Measurements from ENCODE around the gene DCTN4. TPM values are rescaled to one million over a fixed set of nuclear protein-coding genes. Genes with fewer than 3 reads are reported as not detected.

DCTN4 gene
- total and polyA plus RNA-seq, 2 of the 4 experiments (the other 2 are of a cell fraction), result 28.1 to 50.2 TPM

DNA sequence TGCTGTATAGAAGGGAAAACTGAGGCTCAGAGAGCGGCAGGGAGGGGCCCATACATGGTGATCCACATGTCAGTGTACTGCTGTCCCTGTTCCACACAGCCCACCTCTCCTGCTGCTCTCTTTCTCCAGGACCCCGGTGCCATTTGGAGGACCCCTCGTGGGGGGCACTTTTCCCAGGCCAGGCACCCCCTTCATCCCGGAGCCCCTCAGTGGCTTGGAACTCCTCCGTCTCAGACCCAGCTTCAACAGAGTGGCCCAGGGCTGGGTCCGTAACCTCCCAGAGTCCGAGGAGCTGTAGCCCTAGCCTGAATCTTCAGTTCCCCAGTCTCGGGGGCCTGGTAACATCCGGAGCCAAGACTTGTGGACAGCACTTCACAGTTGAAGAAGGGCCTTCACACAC is 82.2 kb downstream of the DCTN4 start:
- Histone ChIP-seq H2BK20ac (ENCODE audit: low read depth, low read length) (no peak overlapping the region), H4K5ac (ENCODE audit: low read depth, low read length) (no peak overlapping the region), H3K9me1 (ENCODE audit: insufficient read depth, low read length) (peaks cover 8% of the 10 kb centered on the region), H4K8ac (ENCODE audit: low read depth in 2 of 2, low read length in 2 of 2) (no peak overlapping the region), H3K27me3 (ENCODE audit: control insufficient read depth, insufficient read depth, low read length) (peaks cover 6% of the 10 kb centered on the region), H2BK120ac (ENCODE audit: low read depth, low read length) (no peak overlapping the region), H3K9me3 (ENCODE audit: control insufficient read depth, insufficient read depth, low read length) (no peaks in the 10 kb centered on the region), H2BK15ac (ENCODE audit: low read depth, low read length) (no peak overlapping the region), H2AK5ac (ENCODE audit: low read depth, low read length) (no peak overlapping the region), H3K36me3 (ENCODE audit: control insufficient read depth, insufficient read depth, low read length) (no peaks in the 10 kb centered on the region), H4K91ac (ENCODE audit: insufficient read depth, low read depth, low read length) (no peak overlapping the region), H2AFZ (replicated peaks; ENCODE audit: low read length, poor library complexity) (no peak overlapping the region), H3K14ac (replicated peaks; ENCODE audit: low read depth, low read length) (no peak overlapping the region), H3K4me3 (ENCODE audit: insufficient read depth, low read depth, low read length) (no peak overlapping the region), H2BK5ac (ENCODE audit: low read depth, low read length, poor library complexity, severe bottlenecking) (no peak overlapping the region), H3K9ac (ENCODE audit: low read depth, low read length) (no peak overlapping the region), H4K20me1 (ENCODE audit: insufficient read depth, low read length) (no peaks in the 10 kb centered on the region), H3K27ac (ENCODE audit: insufficient read depth, low read length) (no peak overlapping the region), H3K4me2 (ENCODE audit: low read depth, low read length) (no peak overlapping the region), H2AK9ac (replicated peaks; ENCODE audit: low read depth, low read length, poor library complexity) (no peak overlapping the region), H3K18ac (ENCODE audit: low read depth, low read length) (no peak overlapping the region), H3K4me1 (ENCODE audit: control insufficient read depth, insufficient read depth, low read length) (peaks cover 13% of the 10 kb centered on the region), H3K4ac (ENCODE audit: low read depth, low read length) (no peak overlapping the region), H3K79me1 (ENCODE audit: low read depth in 1 of 2, low read length in 2 of 2) (no peaks in the 10 kb centered on the region), H3K56ac (ENCODE audit: extremely low read depth, insufficient read depth, low read length) (no peak overlapping the region), H3K23ac (ENCODE audit: low read depth, low read length) (no peak overlapping the region)
- no peak for DNase-seq
- no peak for TF ChIP-seq SMC3 (IDR thresholded peaks at IDR 0.05; ENCODE audit: low read depth, low read length)
- TF ChIP-seq, protein P1, sequence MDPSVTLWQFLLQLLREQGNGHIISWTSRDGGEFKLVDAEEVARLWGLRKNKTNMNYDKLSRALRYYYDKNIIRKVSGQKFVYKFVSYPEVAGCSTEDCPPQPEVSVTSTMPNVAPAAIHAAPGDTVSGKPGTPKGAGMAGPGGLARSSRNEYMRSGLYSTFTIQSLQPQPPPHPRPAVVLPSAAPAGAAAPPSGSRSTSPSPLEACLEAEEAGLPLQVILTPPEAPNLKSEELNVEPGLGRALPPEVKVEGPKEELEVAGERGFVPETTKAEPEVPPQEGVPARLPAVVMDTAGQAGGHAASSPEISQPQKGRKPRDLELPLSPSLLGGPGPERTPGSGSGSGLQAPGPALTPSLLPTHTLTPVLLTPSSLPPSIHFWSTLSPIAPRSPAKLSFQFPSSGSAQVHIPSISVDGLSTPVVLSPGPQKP (IDR thresholded peaks at IDR 0.05; ENCODE audit: borderline replicate concordance, low read depth, low read length), result no peak
- TF ChIP-seq, protein P2, sequence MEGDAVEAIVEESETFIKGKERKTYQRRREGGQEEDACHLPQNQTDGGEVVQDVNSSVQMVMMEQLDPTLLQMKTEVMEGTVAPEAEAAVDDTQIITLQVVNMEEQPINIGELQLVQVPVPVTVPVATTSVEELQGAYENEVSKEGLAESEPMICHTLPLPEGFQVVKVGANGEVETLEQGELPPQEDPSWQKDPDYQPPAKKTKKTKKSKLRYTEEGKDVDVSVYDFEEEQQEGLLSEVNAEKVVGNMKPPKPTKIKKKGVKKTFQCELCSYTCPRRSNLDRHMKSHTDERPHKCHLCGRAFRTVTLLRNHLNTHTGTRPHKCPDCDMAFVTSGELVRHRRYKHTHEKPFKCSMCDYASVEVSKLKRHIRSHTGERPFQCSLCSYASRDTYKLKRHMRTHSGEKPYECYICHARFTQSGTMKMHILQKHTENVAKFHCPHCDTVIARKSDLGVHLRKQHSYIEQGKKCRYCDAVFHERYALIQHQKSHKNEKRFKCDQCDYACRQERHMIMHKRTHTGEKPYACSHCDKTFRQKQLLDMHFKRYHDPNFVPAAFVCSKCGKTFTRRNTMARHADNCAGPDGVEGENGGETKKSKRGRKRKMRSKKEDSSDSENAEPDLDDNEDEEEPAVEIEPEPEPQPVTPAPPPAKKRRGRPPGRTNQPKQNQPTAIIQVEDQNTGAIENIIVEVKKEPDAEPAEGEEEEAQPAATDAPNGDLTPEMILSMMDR (conservative IDR thresholded peaks at IDR 0.05; ENCODE audit: low read depth, low read length), result no peak
- no peak for TF ChIP-seq FOS (IDR thresholded peaks at IDR 0.05; ENCODE audit: low read depth, low read length)
- no peak for TF ChIP-seq POLR2A (IDR thresholded peaks at IDR 0.05; ENCODE audit: low read depth, low read length)
- no peak for TF ChIP-seq RFX5 (IDR thresholded peaks at IDR 0.05; ENCODE audit: low read depth, low read length)
- ChIA-PET CTCF (no interaction called here), POLR2A (ENCODE audit: unreplicated experiment) (no interaction called here)
- in situ Hi-C loops (cut with MboI; ENCODE audit: low sequenced_read_pairs), result no loop called here
- intact Hi-C loops (cut with micrococcal nuclease), result no loop called here
- WGBS, 2 experiments (ENCODE audit: extremely low coverage in 2 of 2, insufficient read length in 1 of 2), result 96% methylated on average over 4 of the region's 9 CpGs; no CpG with 5 or more reads in 1 of the 2 experiments
- no peak for ATAC-seq (ENCODE audit: low read depth)
- BruUV-seq (replicated peaks), result no TSS peak
- dilution Hi-C loops (cut with HindIII; ENCODE audit: low sequenced_read_pairs, unreplicated experiment), result no loop called here

Data from IMR-90 (cell line).